Measurements from ENCODE around the gene RBM39. TPM values are rescaled to one million over a fixed set of nuclear protein-coding genes. Genes with fewer than 3 reads are reported as not detected.

Gene RBM39
- total RNA-seq, 1 experiment from 2014 or later = 347 TPM

GRCh38 chr20:35704514-35705261 lies 37.4 kb downstream of the RBM39 start:
- H3K27me3 ChIP-seq (ENCODE audit: insufficient read depth, low read length) = no peaks in the 10 kb centered on the region
- no peaks in the 10 kb centered on the region for H3K27me3 Mint-ChIP-seq (ENCODE audit: low read depth)
- H3K23me2 ChIP-seq (ENCODE audit: insufficient read length, low read depth, low read length, poor library complexity, severe bottlenecking) = no peaks in the 10 kb centered on the region
- no peak overlapping the region for H3K23ac ChIP-seq (ENCODE audit: insufficient read length, low read depth, low read length)
- H3K9me3 Mint-ChIP-seq = no peaks in the 10 kb centered on the region
- no peak for DNase-seq
- H2AFZ ChIP-seq (ENCODE audit: low read length) = no peak overlapping the region
- no peak overlapping the region for H2BK15ac ChIP-seq (ENCODE audit: low read depth, low read length)
- H2BK12ac ChIP-seq (ENCODE audit: insufficient read length, low read depth, low read length) = no peak overlapping the region
- H3T11ph ChIP-seq (ENCODE audit: low read length) = no peak overlapping the region
- no peak overlapping the region for H2BK120ac ChIP-seq (ENCODE audit: low read depth, low read length, poor library complexity, severe bottlenecking)
- no peak overlapping the region for H2AK5ac ChIP-seq (ENCODE audit: insufficient read length, low read length)
- no peak overlapping the region for H3K27ac ChIP-seq (ENCODE audit: insufficient read length, low read depth, low read length)
- peaks cover 8 to 10% of the 10 kb centered on the region in 2 experiments for H3K4me1 Mint-ChIP-seq
- WGBS (ENCODE audit: extremely low coverage, insufficient read length, low lambda C conversion rate) = no CpG with 5 or more reads among the region's 5 CpGs
- no peak overlapping the region for H4K5ac ChIP-seq (ENCODE audit: insufficient read length, low read depth, low read length)
- no peak overlapping the region for H2BK20ac ChIP-seq (ENCODE audit: low read depth, low read length, poor library complexity, severe bottlenecking)
- H3K9me3 ChIP-seq (ENCODE audit: control insufficient read depth, low read depth, low read length) = no peaks in the 10 kb centered on the region
- peaks cover 33 to 73% (median 59%) of the 10 kb centered on the region in 3 experiments; a peak in 6 of 7 replicates for H3K36me3 Mint-ChIP-seq (ENCODE audit: insufficient read depth in 1 of 3, low read depth in 3 of 3)
- no peak overlapping the region for H3K9ac ChIP-seq (ENCODE audit: extremely low read depth, insufficient read length, low read length)
- peak overlapping the region in 1 of 3 experiments; percentile 18; a peak in 1 of 7 replicates for H3K27ac Mint-ChIP-seq
- no peak overlapping the region for H3K14ac ChIP-seq (ENCODE audit: insufficient read depth, low read length)
- H4K8ac ChIP-seq (replicated peaks; ENCODE audit: insufficient read length, low read depth, low read length) = no peak overlapping the region
- no peak overlapping the region for H3K18ac ChIP-seq (ENCODE audit: insufficient read length, low read depth, low read length)
- H3K4me1 ChIP-seq (ENCODE audit: insufficient read depth, low read length) = no peaks in the 10 kb centered on the region
- no peak overlapping the region for H3K4me2 ChIP-seq (ENCODE audit: insufficient read depth, insufficient read length, low read length)
- H3K79me2 ChIP-seq (ENCODE audit: insufficient read depth, low read length) = no peaks in the 10 kb centered on the region
- H3K4me3 Mint-ChIP-seq = no peak overlapping the region
- H3K79me1 ChIP-seq (ENCODE audit: insufficient read depth, low read depth, low read length, poor library complexity, severe bottlenecking) = no peaks in the 10 kb centered on the region
- TF ChIP-seq, protein P1, sequence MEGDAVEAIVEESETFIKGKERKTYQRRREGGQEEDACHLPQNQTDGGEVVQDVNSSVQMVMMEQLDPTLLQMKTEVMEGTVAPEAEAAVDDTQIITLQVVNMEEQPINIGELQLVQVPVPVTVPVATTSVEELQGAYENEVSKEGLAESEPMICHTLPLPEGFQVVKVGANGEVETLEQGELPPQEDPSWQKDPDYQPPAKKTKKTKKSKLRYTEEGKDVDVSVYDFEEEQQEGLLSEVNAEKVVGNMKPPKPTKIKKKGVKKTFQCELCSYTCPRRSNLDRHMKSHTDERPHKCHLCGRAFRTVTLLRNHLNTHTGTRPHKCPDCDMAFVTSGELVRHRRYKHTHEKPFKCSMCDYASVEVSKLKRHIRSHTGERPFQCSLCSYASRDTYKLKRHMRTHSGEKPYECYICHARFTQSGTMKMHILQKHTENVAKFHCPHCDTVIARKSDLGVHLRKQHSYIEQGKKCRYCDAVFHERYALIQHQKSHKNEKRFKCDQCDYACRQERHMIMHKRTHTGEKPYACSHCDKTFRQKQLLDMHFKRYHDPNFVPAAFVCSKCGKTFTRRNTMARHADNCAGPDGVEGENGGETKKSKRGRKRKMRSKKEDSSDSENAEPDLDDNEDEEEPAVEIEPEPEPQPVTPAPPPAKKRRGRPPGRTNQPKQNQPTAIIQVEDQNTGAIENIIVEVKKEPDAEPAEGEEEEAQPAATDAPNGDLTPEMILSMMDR (conservative IDR thresholded peaks at IDR 0.05) = no peak
- H4K20me1 ChIP-seq (ENCODE audit: control insufficient read depth, insufficient read depth, insufficient read length) = no peaks in the 10 kb centered on the region
- H3K4ac ChIP-seq (ENCODE audit: low read depth, low read length) = no peak overlapping the region
- H4K91ac ChIP-seq (ENCODE audit: insufficient read length, low read depth, low read length) = no peak overlapping the region
- H3K56ac ChIP-seq (ENCODE audit: insufficient read length, low read depth, low read length) = no peak overlapping the region
- H2BK5ac ChIP-seq (ENCODE audit: insufficient read length, low read length) = no peak overlapping the region

Measured in H9 (cell line).